PFSK-1 (cell line): Measurements from ENCODE around the gene ADGRB3.

Source experiments
- SIN3A ChIP-seq: IDR thresholded peaks from 2 replicates; pipeline ENCODE4 v1.6.1; 2012; ENCODE audit warnings: mild to moderate bottlenecking, low read length, moderate library complexity, borderline replicate concordance; ENCODE audit not compliant: insufficient read depth
- TF ChIP-seq, protein P1 (sequence below), 2 experiments: IDR thresholded peaks; 2 replicates each; pipeline versions ENCODE4 v1.6.1 to v1.8.0; 2011 to 2012; ENCODE audit warnings: low read depth in 2 of 2, low read length in 2 of 2, control low read depth in 1 of 2, inconsistent platforms in 1 of 2, mild to moderate bottlenecking in 1 of 2, moderate library complexity in 1 of 2; ENCODE audit not compliant: insufficient read depth in 1 of 2

DNA sequence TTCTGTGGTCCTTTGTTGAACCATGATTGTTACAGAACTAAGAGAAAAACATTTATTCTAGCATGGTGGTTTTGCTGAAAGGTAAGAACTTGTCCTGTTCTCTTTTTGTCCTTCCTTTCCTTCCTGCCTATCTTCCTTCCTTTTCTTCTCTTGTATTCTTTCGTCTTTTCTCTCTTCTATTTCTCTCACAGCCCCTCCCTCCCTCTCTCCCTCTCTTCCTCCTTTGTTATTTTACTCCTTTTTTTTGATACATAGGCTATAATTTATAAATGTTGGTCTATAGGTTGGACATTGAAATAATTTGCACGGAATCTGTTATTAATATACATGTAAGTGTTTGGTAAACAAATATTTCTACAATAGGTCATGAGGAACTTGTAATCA, 18.6 kb downstream of the ADGRB3 start:
- TF ChIP-seq, protein P1, sequence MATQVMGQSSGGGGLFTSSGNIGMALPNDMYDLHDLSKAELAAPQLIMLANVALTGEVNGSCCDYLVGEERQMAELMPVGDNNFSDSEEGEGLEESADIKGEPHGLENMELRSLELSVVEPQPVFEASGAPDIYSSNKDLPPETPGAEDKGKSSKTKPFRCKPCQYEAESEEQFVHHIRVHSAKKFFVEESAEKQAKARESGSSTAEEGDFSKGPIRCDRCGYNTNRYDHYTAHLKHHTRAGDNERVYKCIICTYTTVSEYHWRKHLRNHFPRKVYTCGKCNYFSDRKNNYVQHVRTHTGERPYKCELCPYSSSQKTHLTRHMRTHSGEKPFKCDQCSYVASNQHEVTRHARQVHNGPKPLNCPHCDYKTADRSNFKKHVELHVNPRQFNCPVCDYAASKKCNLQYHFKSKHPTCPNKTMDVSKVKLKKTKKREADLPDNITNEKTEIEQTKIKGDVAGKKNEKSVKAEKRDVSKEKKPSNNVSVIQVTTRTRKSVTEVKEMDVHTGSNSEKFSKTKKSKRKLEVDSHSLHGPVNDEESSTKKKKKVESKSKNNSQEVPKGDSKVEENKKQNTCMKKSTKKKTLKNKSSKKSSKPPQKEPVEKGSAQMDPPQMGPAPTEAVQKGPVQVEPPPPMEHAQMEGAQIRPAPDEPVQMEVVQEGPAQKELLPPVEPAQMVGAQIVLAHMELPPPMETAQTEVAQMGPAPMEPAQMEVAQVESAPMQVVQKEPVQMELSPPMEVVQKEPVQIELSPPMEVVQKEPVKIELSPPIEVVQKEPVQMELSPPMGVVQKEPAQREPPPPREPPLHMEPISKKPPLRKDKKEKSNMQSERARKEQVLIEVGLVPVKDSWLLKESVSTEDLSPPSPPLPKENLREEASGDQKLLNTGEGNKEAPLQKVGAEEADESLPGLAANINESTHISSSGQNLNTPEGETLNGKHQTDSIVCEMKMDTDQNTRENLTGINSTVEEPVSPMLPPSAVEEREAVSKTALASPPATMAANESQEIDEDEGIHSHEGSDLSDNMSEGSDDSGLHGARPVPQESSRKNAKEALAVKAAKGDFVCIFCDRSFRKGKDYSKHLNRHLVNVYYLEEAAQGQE (IDR thresholded peaks at IDR 0.05; ENCODE audit: insufficient read depth in 1 of 2, low read depth in 2 of 2, low read length in 2 of 2), result no peak
- TF ChIP-seq SIN3A, result no peak
